ENCODE measurements around the gene NAA10. TPM values are rescaled to one million over a fixed set of nuclear protein-coding genes. Genes with fewer than 3 reads are reported as not detected.

The NAA10 gene
- total and polyA plus RNA-seq, 8 donors, result 23.2 to 161 (median 57.3) TPM

DNA sequence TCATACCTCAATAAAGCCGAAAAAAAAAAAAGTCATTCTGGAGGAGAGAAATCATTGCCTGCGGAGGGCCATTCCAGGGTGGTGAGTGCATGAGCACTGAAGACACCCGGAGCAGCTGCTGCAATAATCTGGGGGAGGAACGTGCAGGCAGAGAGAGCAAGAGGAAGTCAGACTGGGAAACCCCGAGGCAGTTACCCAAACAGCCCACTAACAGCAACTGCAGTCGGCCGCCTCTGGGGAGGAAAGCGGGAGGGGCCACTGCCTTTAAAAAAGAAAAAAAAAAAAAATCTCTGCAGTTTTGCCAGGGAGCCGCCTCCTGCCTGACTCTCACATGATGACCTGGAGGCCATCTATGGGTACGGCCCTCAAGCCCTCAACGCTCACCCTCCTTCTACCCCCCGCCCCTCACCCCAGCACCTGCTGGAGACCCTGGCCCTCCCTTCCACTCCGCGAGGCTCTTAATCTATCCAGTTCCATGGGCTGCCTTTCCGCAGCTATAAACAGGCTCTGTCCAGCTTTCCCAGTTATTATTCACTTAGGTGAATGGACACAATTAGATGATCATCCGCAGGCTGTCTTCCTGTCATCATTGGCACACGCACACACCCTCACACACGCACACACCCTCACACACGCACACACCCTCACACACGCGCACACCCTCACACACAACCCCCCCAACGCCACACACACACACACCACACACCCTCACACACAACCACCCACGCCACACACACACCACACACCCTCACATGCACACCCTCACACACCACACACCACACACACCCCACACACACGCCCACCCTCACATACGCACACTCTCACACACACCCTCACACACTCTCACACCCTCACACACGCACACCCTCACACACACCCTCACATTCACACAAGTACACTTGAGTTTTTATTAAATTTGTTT is 33.7 kb downstream of the NAA10 start:
- H3K9me3 ChIP-seq, result peaks cover 0 to 8% (median 3%) of the 10 kb centered on the region in 4 donors
- H3K27ac ChIP-seq, result peak overlapping the region in 1 of 5 donors; percentile 14
- H3K36me3 ChIP-seq, result no peaks in the 10 kb centered on the region
- H3K27me3 ChIP-seq, result peaks cover 0 to 21% (median 0%) of the 10 kb centered on the region in 3 donors
- DNase-seq, result peak; percentile 30 to 81
- WGBS, 5 donors, result 36 to 55% (median 36%) methylated on average over 19 to 26 of the region's 26 CpGs
- intact Hi-C loops (cut with DNase I; ENCODE audit: low total_unique reads), result no loop called here
- no peak overlapping the region for H3K4me3 ChIP-seq
- TF ChIP-seq EP300 (IDR thresholded peaks at IDR 0.05) (no peak), POLR2A (IDR thresholded peaks at IDR 0.05) (no peak)
- peaks cover 0 to 28% (median 9%) of the 10 kb centered on the region in 4 donors for H3K4me1 ChIP-seq

DNA sequence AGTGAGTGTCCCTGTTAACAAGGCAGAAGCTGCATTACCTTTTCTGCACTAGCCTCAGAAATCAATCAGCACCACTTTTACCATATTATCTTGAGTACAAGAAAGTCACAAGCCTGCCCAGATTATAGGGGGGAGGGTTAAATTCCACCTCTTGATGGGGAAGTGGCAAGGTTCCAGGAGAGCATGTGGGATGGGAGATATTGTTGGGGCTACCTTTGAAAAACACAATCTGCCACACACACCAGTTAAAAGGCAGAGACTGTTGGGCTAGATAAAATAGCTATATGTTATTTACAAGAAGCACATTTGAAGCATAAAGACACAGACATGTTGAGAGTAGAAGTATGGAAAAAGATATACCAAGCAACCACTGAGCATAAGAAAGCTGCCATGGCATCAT is 36.9 kb downstream of the NAA10 start:
- H3K27me3 ChIP-seq, result peaks cover 0 to 19% (median 0%) of the 10 kb centered on the region in 3 donors
- DNase-seq, result peak in 1 of 2 donors; percentile 1
- H3K36me3 ChIP-seq, result no peaks in the 10 kb centered on the region
- intact Hi-C loops (cut with DNase I; ENCODE audit: low total_unique reads), result no loop called here
- no peak overlapping the region for H3K4me3 ChIP-seq
- no peak overlapping the region for H3K27ac ChIP-seq
- H3K4me1 ChIP-seq, result peaks cover 0 to 12% (median 6%) of the 10 kb centered on the region in 4 donors
- TF ChIP-seq POLR2AphosphoS5 (IDR thresholded peaks at IDR 0.05), result no peak
- peaks cover 0 to 19% (median 8%) of the 10 kb centered on the region in 4 donors for H3K9me3 ChIP-seq

DNA sequence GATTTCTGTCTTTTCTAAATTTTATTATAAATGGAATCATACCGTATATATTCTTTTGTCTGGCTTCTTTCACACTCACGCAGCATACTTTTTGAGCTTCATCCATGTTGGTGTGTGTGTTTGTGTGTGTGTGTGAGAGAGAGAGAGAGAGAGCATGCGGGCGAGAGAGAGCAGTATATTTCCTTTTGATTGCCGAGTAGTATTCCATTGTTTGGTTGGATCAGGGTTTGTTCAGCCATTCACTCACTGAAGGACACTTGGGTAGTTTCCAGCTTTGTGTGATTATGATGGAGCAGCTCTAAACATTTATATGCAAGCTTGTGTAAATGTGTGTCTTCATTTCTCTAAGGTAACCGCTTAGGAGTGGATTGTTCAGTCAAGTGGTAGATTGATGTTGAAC is 45.7 kb downstream of the NAA10 start:
- no peak for TF ChIP-seq EP300 (IDR thresholded peaks at IDR 0.05)
- TF ChIP-seq, protein P1, sequence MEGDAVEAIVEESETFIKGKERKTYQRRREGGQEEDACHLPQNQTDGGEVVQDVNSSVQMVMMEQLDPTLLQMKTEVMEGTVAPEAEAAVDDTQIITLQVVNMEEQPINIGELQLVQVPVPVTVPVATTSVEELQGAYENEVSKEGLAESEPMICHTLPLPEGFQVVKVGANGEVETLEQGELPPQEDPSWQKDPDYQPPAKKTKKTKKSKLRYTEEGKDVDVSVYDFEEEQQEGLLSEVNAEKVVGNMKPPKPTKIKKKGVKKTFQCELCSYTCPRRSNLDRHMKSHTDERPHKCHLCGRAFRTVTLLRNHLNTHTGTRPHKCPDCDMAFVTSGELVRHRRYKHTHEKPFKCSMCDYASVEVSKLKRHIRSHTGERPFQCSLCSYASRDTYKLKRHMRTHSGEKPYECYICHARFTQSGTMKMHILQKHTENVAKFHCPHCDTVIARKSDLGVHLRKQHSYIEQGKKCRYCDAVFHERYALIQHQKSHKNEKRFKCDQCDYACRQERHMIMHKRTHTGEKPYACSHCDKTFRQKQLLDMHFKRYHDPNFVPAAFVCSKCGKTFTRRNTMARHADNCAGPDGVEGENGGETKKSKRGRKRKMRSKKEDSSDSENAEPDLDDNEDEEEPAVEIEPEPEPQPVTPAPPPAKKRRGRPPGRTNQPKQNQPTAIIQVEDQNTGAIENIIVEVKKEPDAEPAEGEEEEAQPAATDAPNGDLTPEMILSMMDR (IDR thresholded peaks at IDR 0.05), result no peak
- TF ChIP-seq POLR2AphosphoS5 (IDR thresholded peaks at IDR 0.05), result no peak
- TF ChIP-seq POLR2A (IDR thresholded peaks at IDR 0.05), result no peak
- H3K9me3 ChIP-seq, result peaks cover 0 to 8% (median 0%) of the 10 kb centered on the region in 4 donors
- no peak overlapping the region for H3K27ac ChIP-seq
- no peak overlapping the region for H3K4me3 ChIP-seq
- no peak for DNase-seq
- WGBS, 5 donors, result 78 to 94% (median 90%) methylated on average over 6 of the region's 6 CpGs
- no peaks in the 10 kb centered on the region for H3K36me3 ChIP-seq
- peaks cover 15 to 63% (median 41%) of the 10 kb centered on the region in 3 donors for H3K27me3 ChIP-seq
- intact Hi-C loops (cut with DNase I; ENCODE audit: low total_unique reads), result no loop called here
- H3K4me1 ChIP-seq, result peaks cover 0 to 13% (median 9%) of the 10 kb centered on the region in 4 donors

DNA sequence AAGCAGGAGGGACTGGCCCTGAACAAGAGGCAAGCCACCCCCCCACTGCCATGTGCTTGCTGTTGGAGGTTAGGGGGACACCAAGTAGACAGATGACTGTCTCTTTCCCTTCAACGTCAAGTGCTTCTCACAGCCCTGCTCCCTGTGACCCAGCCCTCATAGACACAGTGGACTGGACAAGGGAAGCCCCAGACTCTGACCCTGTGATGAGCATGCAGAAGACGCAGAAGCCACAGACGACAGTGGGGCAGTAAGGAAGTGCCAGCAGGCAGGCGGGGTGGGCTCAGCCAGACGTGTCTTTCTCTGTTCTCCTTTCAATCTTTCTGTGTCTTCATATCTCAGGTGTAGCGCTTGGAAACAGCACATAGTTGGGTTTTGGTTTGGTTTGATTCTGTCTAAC is 46.5 kb downstream of the NAA10 start:
- Histone ChIP-seq H3K4me3 (no peak overlapping the region), H3K27ac (no peak overlapping the region), H3K4me1 (peaks cover 0 to 13% (median 9%) of the 10 kb centered on the region in 4 donors), H3K36me3 (no peaks in the 10 kb centered on the region), H3K27me3 (peaks cover 23 to 66% (median 49%) of the 10 kb centered on the region in 3 donors), H3K9me3 (peaks cover 0 to 8% (median 0%) of the 10 kb centered on the region in 4 donors)
- TF ChIP-seq POLR2A (IDR thresholded peaks at IDR 0.05) (no peak), POLR2AphosphoS5 (IDR thresholded peaks at IDR 0.05) (no peak), EP300 (IDR thresholded peaks at IDR 0.05) (no peak)
- TF ChIP-seq, protein P1 (IDR thresholded peaks at IDR 0.05), result no peak
- 54 to 71% (median 66%) methylated on average over 5 to 6 of the region's 6 CpGs for WGBS, 5 donors
- DNase-seq, result no peak
- intact Hi-C loops (cut with DNase I; ENCODE audit: low total_unique reads), result no loop called here

DNA sequence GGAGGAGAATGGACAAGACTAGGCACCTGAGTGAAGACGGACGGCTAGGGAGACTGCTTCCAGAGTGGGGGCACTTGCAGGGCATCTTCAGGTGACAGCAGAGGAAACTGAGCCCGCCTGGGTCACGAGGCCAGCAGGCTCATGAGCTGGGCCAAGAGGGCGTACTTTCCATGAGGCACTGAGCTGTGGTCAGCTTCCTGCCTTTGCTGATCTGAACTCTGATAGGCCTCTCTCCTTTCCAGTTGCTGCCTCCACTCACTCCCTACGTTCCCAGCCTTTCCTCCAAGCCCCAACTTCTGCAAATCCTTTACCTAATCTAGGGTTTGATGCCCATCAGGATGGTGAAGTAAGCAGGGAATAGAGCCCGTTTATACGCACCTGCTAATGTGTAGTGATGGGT is 47.5 kb downstream of the NAA10 start:
- Histone ChIP-seq H3K27ac (no peak overlapping the region), H3K27me3 (peaks cover 27 to 71% (median 59%) of the 10 kb centered on the region in 3 donors), H3K36me3 (no peaks in the 10 kb centered on the region), H3K4me3 (no peak overlapping the region), H3K9me3 (peaks cover 0 to 8% (median 0%) of the 10 kb centered on the region in 4 donors), H3K4me1 (peaks cover 0 to 13% (median 9%) of the 10 kb centered on the region in 4 donors)
- DNase-seq, result no peak
- TF ChIP-seq, protein P1 (IDR thresholded peaks at IDR 0.05), result no peak
- intact Hi-C loops (cut with DNase I; ENCODE audit: low total_unique reads), result no loop called here
- 63 to 69% (median 67%) methylated on average over 7 to 8 of the region's 8 CpGs for WGBS, 5 donors
